Neural cell (in vitro differentiated cells): ENCODE data around the gene GPC3. TPM values are rescaled to one million over a fixed set of nuclear protein-coding genes. Genes with fewer than 3 reads are reported as not detected.

Experiments used
- H2AFZ ChIP-seq: fragments of 200-600, 300-800 bp; sonication (generic), shearing (Covaris generic); 2 replicates; pipeline ENCODE4 v1.6.0; 2014; ENCODE audit warnings: low read depth, mild to moderate bottlenecking, antibody characterized with exemption, low read length, moderate library complexity
- H3F3A ChIP-seq: fragments of 200-600 bp; shearing (Covaris generic); 2 replicates; pipeline ENCODE4 v1.6.1; 2016; ENCODE audit warnings: mild to moderate bottlenecking, moderate library complexity, mixed read lengths, antibody characterized with exemption, low read length; ENCODE audit not compliant: insufficient read depth, poor library complexity, severe bottlenecking
- H3K27ac ChIP-seq: fragments of 200-600, 300-800 bp; sonication (generic), shearing (Covaris generic); 2 replicates; pipeline ENCODE4 v1.5.1; 2014; ENCODE audit warnings: mild to moderate bottlenecking, low read length, moderate library complexity
- H3K27me3 ChIP-seq: fragments of 300-800, 200-600 bp; sonication (generic), shearing (Covaris generic); 2 replicates; pipeline ENCODE4 v1.6.0; 2014; ENCODE audit warnings: mild to moderate bottlenecking, low read depth, low read length, moderate library complexity; ENCODE audit not compliant: insufficient read depth
- H3K36me3 ChIP-seq: fragments of 300-800, 200-600 bp; sonication (generic), shearing (Covaris generic); 2 replicates; pipeline ENCODE4 v1.5.1; 2014; ENCODE audit warnings: mild to moderate bottlenecking, antibody characterized with exemption, low read length, moderate library complexity; ENCODE audit not compliant: insufficient read depth
- H3K4me2 ChIP-seq: fragments of 300-800, 200-600 bp; sonication (generic), shearing (Covaris generic); 2 replicates; pipeline ENCODE4 v1.6.0; 2014; ENCODE audit warnings: mild to moderate bottlenecking, low read length
- H3K4me3 ChIP-seq: fragments of 300-800, 200-600 bp; sonication (generic), shearing (Covaris generic); 2 replicates; pipeline ENCODE4 v1.5.1; 2014; ENCODE audit warnings: mild to moderate bottlenecking, low read length, moderate library complexity
- H3K79me2 ChIP-seq: fragments of 200-600 bp; shearing (Covaris generic); replicated peaks from 2 replicates; pipeline ENCODE4 v1.6.0; 2014; ENCODE audit warnings: mild to moderate bottlenecking, low read length, moderate library complexity; ENCODE audit not compliant: insufficient read depth
- H3K9ac ChIP-seq: fragments of 300-800, 200-600 bp; sonication (generic), shearing (Covaris generic); 2 replicates; pipeline ENCODE4 v1.6.1; 2016; ENCODE audit warnings: mild to moderate bottlenecking, low read length, mixed read lengths
- H3K9me2 ChIP-seq: fragments of 200-600 bp; shearing (Covaris generic); 2 replicates; pipeline ENCODE4 v1.6.1; 2016; ENCODE audit warnings: mild to moderate bottlenecking, low read length, mixed read lengths; ENCODE audit not compliant: insufficient read depth
- H3K9me3 ChIP-seq: fragments of 200-600, 300-800 bp; sonication (generic), shearing (Covaris generic); 2 replicates; pipeline ENCODE4 v1.6.1; 2016; ENCODE audit warnings: mild to moderate bottlenecking, mixed run types, low read length, moderate library complexity, mixed read lengths
- H4K20me1 ChIP-seq: fragments of 200-600 bp; shearing (Covaris generic); 2 replicates; pipeline ENCODE4 v1.6.1; 2016; ENCODE audit warnings: mild to moderate bottlenecking, mixed run types; ENCODE audit not compliant: insufficient read depth
- EZH2 ChIP-seq: fragments of 200-600, 300-800 bp; shearing (Covaris generic), sonication (generic); IDR thresholded peaks from 2 replicates; pipeline ENCODE4 v1.6.1; 2014; ENCODE audit warnings: antibody characterized with exemption, low read length, borderline replicate concordance, mild to moderate bottlenecking; ENCODE audit not compliant: insufficient read depth, poor library complexity, severe bottlenecking
- MXI1 ChIP-seq: fragments of 450-650 bp; conservative IDR thresholded peaks from 2 replicates; pipeline ENCODE4 v1.6.1; 2014; ENCODE audit warnings: antibody characterized with exemption, mild to moderate bottlenecking; ENCODE audit not compliant: poor library complexity, severe bottlenecking
- POLR2AphosphoS5 ChIP-seq: IDR thresholded peaks from 2 replicates; pipeline ENCODE4 v1.6.1; 2012
- RAD21 ChIP-seq: fragments of 450-650 bp; conservative IDR thresholded peaks from 2 replicates; pipeline ENCODE4 v1.6.1; 2014; ENCODE audit warnings: antibody characterized with exemption, mild to moderate bottlenecking, moderate library complexity
- REST ChIP-seq: IDR thresholded peaks from 2 replicates; pipeline ENCODE4 v1.6.1; 2012; ENCODE audit warnings: borderline replicate concordance
- TAF1 ChIP-seq: IDR thresholded peaks from 2 replicates; pipeline ENCODE4 v1.6.1; 2012; ENCODE audit warnings: low read depth
- polyA plus RNA-seq: library from polyadenylated mRNA; depleted of rRNA; stranded (reverse); fragments of >200 nt; gene quantifications from 2 replicates; pipeline ENCODE4 v1.2.3, GENCODE V29; 2014

Gene GPC3
- polyA plus RNA-seq, 1 donor from 2014 or later: 2.1 TPM

- no peaks in the 10 kb centered on the region for H3K9me3 ChIP-seq
- no peak overlapping the region for H3K4me2 ChIP-seq
- H2AFZ ChIP-seq: no peak overlapping the region
- no peaks in the 10 kb centered on the region for H3K9me2 ChIP-seq
- H3K4me3 ChIP-seq: no peak overlapping the region
- no peak for TF ChIP-seq MXI1
- no peak for TF ChIP-seq REST
- no peak overlapping the region for H3K9ac ChIP-seq
- H3K36me3 ChIP-seq: no peaks in the 10 kb centered on the region
- H4K20me1 ChIP-seq: no peaks in the 10 kb centered on the region
- H3K79me2 ChIP-seq: no peaks in the 10 kb centered on the region
- no peak overlapping the region for H3K27ac ChIP-seq
- no peaks in the 10 kb centered on the region for H3F3A ChIP-seq
- H3K27me3 ChIP-seq: peaks cover 24% of the 10 kb centered on the region
These were observed 1.8 kb upstream of the GPC3 start for GRCh38 chrX:133987188-133987587.

- no peak for TF ChIP-seq TAF1
- H3K27me3 ChIP-seq: peaks cover 24% of the 10 kb centered on the region
- H3F3A ChIP-seq: no peaks in the 10 kb centered on the region
- no peaks in the 10 kb centered on the region for H4K20me1 ChIP-seq
- no peaks in the 10 kb centered on the region for H3K79me2 ChIP-seq
- no peak overlapping the region for H2AFZ ChIP-seq
- no peaks in the 10 kb centered on the region for H3K36me3 ChIP-seq
- H3K9me3 ChIP-seq: no peaks in the 10 kb centered on the region
- H3K9me2 ChIP-seq: no peaks in the 10 kb centered on the region
- no peak overlapping the region for H3K27ac ChIP-seq
- H3K4me3 ChIP-seq: peak overlapping the region; percentile 63
- no peak overlapping the region for H3K9ac ChIP-seq
- no peak overlapping the region for H3K4me2 ChIP-seq
These were observed 731 bp upstream of the GPC3 start for GRCh38 chrX:133985967-133986683.

GRCh38 chrX:133984857-133985163 is 584 bp downstream of the GPC3 start:
- Histone ChIP-seq H3K4me2 (peak overlapping the region; percentile 48), H3K9me2 (no peaks in the 10 kb centered on the region)

More at GRCh38 chrX:133984857-133985163, 584 bp downstream of the GPC3 start:
- Histone ChIP-seq H3F3A (no peaks in the 10 kb centered on the region), H2AFZ (no peak overlapping the region), H3K4me3 (peak overlapping the region; percentile 68), H3K36me3 (no peaks in the 10 kb centered on the region), H3K9me3 (no peaks in the 10 kb centered on the region), H3K27me3 (peaks cover 24% of the 10 kb centered on the region), H3K9ac (no peak overlapping the region), H3K27ac (no peak overlapping the region), H4K20me1 (no peaks in the 10 kb centered on the region), H3K79me2 (no peaks in the 10 kb centered on the region)
- TF ChIP-seq EZH2: no peak
- TF ChIP-seq POLR2AphosphoS5: no peak
- no peak for TF ChIP-seq RAD21
- TF ChIP-seq MXI1: no peak
